Nephron progenitor cell (in vitro differentiated cells): ENCODE data around the gene JAK1.

Source experiments
- DNase-seq: peaks from one replicate; pipeline ENCODE4 v3.0.0; 2021
- H3K27ac Mint-ChIP-seq: 2 replicates; pipeline ENCODE4 v1.8.0; 2021; ENCODE audit warnings: mild to moderate bottlenecking, moderate library complexity, mixed read lengths
- H3K27me3 Mint-ChIP-seq: 2 replicates; pipeline ENCODE4 v1.8.0; 2021; ENCODE audit warnings: mild to moderate bottlenecking, low read depth, mixed read lengths; ENCODE audit not compliant: poor library complexity
- H3K36me3 Mint-ChIP-seq: 2 replicates; pipeline ENCODE4 v1.8.0; 2021; ENCODE audit warnings: low read depth, mixed read lengths
- H3K4me1 Mint-ChIP-seq: 2 replicates; pipeline ENCODE4 v1.8.0; 2021; ENCODE audit warnings: mixed read lengths
- H3K4me3 Mint-ChIP-seq: 2 replicates; pipeline ENCODE4 v1.8.0; 2021; ENCODE audit warnings: mild to moderate bottlenecking, moderate library complexity, mixed read lengths
- H3K9me3 Mint-ChIP-seq: 2 replicates; pipeline ENCODE4 v1.8.0; 2021; ENCODE audit warnings: mild to moderate bottlenecking, moderate library complexity, mixed read lengths
- TF ChIP-seq, protein P1 (sequence below): fragments of 200-600 bp; sonication (generic); IDR thresholded peaks from 2 replicates; pipeline ENCODE4 v1.5.0; 2021; ENCODE audit warnings: antibody characterized with exemption

The JAK1 gene

DNA sequence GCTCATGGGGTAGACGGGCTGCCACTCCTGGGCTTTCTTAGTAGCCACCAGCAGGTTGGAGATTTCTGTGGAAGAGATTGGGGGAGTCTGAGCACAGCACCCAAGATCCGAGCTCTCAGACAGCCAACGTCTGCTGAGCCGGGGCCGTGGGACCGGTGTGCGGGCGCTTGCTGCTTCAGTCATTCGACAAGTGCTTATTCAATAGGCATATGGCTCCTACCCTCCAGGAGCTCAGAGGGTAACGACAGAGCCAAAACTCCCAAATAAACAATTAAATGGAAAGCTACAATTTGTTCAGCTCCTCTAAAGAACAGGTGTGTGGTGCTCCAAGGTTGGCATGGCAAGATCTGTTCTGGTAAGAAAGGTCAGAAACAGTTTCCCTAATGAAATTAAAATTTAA is 115.5 kb downstream of the JAK1 start:
- H3K4me3 Mint-ChIP-seq = no peak overlapping the region
- peaks cover 39% of the 10 kb centered on the region for H3K36me3 Mint-ChIP-seq
- no peak overlapping the region for H3K27ac Mint-ChIP-seq
- H3K9me3 Mint-ChIP-seq = no peaks in the 10 kb centered on the region
- no peak for DNase-seq
- H3K4me1 Mint-ChIP-seq = no peaks in the 10 kb centered on the region
- H3K27me3 Mint-ChIP-seq = peaks cover 2% of the 10 kb centered on the region
- TF ChIP-seq, protein P1, sequence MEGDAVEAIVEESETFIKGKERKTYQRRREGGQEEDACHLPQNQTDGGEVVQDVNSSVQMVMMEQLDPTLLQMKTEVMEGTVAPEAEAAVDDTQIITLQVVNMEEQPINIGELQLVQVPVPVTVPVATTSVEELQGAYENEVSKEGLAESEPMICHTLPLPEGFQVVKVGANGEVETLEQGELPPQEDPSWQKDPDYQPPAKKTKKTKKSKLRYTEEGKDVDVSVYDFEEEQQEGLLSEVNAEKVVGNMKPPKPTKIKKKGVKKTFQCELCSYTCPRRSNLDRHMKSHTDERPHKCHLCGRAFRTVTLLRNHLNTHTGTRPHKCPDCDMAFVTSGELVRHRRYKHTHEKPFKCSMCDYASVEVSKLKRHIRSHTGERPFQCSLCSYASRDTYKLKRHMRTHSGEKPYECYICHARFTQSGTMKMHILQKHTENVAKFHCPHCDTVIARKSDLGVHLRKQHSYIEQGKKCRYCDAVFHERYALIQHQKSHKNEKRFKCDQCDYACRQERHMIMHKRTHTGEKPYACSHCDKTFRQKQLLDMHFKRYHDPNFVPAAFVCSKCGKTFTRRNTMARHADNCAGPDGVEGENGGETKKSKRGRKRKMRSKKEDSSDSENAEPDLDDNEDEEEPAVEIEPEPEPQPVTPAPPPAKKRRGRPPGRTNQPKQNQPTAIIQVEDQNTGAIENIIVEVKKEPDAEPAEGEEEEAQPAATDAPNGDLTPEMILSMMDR = no peak

DNA sequence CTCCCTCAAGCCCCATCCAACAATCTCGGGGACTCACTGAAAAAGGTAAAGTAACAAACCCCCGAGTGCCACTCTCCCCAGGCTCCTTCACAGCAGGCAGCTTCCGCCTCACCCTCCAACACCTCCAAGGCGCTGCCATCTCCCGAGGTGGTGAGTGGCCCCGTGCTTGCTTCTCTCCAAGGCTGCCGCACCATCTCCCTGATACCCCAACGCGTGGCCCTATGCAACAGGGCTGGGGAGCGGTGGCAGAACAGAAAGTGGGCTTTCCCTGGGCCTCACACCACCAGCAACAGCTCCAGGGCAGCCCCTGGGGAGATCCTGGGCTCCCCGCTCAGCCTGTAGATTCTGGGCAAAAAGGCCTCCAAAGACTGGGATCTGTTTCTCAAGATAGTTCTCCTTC is 116.4 kb downstream of the JAK1 start:
- Mint-ChIP-seq H3K27me3 (peaks cover 2% of the 10 kb centered on the region), H3K4me3 (no peak overlapping the region), H3K27ac (no peak overlapping the region), H3K4me1 (no peaks in the 10 kb centered on the region), H3K36me3 (peaks cover 35% of the 10 kb centered on the region), H3K9me3 (no peaks in the 10 kb centered on the region)
- TF ChIP-seq, protein P1 = no peak
- DNase-seq = no peak

DNA sequence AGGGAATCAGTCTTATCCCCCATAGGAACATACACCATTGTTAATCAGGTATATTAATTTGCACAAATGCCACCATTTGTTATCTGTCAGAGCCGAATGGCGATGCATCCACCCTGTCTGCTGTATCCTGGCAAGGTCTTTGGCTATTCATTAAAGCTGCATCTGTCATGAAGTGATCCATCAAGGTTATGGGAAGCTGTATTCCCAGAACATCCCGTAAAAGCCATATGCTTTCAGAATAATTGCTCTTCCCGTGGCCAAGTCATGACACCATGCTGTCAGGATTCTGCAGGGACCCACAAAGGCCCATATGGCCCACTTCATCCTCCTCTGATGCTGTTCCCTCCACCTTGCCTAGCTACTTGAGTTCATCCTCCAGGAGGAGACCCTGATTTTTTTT is 117.5 kb downstream of the JAK1 start:
- Mint-ChIP-seq H3K27ac (no peak overlapping the region), H3K9me3 (no peaks in the 10 kb centered on the region), H3K36me3 (peaks cover 36% of the 10 kb centered on the region), H3K27me3 (no peaks in the 10 kb centered on the region), H3K4me1 (no peaks in the 10 kb centered on the region), H3K4me3 (no peak overlapping the region)
- no peak for DNase-seq
- TF ChIP-seq, protein P1 = no peak

DNA sequence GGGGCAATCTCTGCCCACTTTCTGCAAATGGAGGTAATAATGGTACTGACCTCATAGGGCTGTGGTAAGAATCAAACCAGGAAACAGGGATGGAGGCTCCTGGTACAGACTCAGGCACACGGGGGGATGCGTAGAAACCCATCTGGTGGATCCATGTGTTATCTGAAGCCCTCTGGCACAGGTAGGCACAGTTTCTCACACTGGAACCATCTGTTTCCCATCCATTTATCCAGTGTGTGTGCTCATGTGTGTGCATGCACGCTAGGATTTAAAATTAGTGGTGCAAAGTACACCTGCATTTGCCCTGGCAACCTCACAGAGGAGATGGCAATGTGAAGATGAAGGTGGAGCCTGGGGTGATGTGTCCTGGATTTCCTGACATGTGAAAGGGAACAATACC is 118.2 kb downstream of the JAK1 start:
- TF ChIP-seq, protein P1 = no peak
- peaks cover 1% of the 10 kb centered on the region for H3K4me1 Mint-ChIP-seq
- H3K27me3 Mint-ChIP-seq = no peaks in the 10 kb centered on the region
- H3K9me3 Mint-ChIP-seq = no peaks in the 10 kb centered on the region
- DNase-seq = no peak
- no peak overlapping the region for H3K27ac Mint-ChIP-seq
- peaks cover 38% of the 10 kb centered on the region for H3K36me3 Mint-ChIP-seq
- no peak overlapping the region for H3K4me3 Mint-ChIP-seq

DNA sequence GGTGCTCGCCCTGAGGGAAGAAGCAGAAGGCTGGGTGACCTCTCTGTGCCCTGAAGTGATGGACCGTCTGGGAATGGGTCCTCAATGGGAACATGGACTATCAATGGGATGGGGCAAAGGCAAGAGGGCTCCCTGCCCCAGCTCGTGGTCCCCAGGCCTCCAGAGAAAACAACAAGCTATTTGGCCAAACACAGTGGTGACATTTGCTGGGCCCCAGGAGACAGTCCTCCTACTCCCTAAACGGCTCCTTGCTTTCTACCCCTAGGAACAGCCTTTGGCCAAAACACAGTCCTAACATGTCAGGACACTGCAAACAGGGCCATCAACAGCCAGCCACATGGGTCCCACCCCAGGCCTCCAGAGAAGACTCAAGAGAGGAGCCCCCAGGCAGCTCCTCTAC is 118.7 kb downstream of the JAK1 start:
- no peak for DNase-seq
- H3K27me3 Mint-ChIP-seq = no peaks in the 10 kb centered on the region
- no peak overlapping the region for H3K27ac Mint-ChIP-seq
- peaks cover 6% of the 10 kb centered on the region for H3K4me1 Mint-ChIP-seq
- H3K36me3 Mint-ChIP-seq = peaks cover 38% of the 10 kb centered on the region
- H3K4me3 Mint-ChIP-seq = no peak overlapping the region
- no peaks in the 10 kb centered on the region for H3K9me3 Mint-ChIP-seq
- TF ChIP-seq, protein P1 = no peak

DNA sequence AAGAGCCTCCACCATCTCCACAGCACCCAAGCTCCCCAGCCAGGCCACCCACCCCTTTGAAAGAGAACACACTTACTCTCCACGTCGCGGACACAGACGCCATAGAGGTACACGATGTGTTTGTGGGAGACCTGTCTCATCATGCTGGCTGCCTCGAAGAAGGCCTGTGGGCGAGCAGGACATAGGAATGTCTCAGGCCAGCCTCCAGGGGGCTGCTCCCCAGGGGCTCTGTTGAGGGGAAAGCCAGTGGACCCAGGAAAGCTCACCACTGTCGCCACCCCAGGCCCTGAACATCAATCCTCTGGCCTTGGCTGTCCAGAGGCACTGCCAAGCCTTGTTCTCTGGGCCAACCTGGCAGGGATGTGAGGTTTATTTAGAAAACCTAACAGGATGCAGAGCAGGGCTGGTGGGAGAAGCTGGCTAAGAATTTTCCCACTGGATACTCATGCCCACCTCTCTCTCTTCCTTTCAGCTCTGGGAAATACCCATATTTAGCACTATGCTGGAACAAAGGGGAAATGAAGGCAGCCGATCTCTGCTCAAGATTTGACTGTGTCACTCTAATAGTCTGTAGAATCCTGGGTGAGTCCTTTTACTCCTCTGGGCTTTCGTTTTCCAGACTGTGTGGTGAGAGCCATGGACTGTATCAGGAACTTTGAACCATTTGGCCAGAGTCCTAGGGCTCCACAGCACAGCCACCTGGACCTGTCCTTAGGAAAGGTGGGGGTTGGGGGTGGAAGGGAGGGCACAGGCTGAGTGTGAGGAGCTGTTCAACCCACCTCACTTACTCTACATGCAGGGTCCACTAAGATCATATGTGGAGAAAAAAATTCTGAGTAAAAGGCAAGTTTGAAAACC is 119.5 kb downstream of the JAK1 start:
- TF ChIP-seq, protein P1 = no peak
- no peak for DNase-seq
- Mint-ChIP-seq H3K9me3 (no peaks in the 10 kb centered on the region), H3K36me3 (peaks cover 33% of the 10 kb centered on the region), H3K27ac (no peak overlapping the region), H3K27me3 (no peaks in the 10 kb centered on the region), H3K4me1 (peaks cover 8% of the 10 kb centered on the region), H3K4me3 (no peak overlapping the region)
